ENCODE results near the gene PIP5K1B. TPM values are rescaled to one million over a fixed set of nuclear protein-coding genes. Genes with fewer than 3 reads are reported as not detected.

The PIP5K1B gene
- total and polyA plus RNA-seq, 2 donors (not counting 1 experiment from before 2014, with no cell fraction given): under 0.01 to 0.03 TPM

DNA sequence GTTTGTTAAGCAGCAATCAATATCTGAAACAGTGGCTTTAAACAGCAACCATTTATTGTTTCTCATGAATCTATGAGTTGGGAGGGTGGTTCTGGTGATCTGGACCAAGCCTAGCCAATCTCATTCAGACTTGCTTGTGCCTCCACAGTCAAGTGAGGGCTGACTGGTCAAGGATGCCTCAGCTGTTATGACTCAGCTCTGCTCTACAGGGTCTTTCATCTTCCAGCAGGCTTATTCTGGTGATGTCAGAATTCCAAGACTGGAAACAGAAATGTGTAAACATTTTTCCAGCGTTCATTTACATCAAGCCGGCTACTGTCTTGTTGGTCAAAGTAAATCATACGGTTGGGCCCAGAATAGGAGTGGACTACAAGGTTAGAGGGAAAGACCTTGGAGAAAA is 2.5 kb upstream of the PIP5K1B start:
- Histone ChIP-seq H3K4me1 (ENCODE audit: control insufficient read depth, extremely low read depth, insufficient read depth, low read length) (no peaks in the 10 kb centered on the region), H3K9ac (ENCODE audit: insufficient read depth, low read length) (no peak overlapping the region), H3K79me2 (ENCODE audit: control insufficient read depth, insufficient read depth, low read length) (no peaks in the 10 kb centered on the region), H2AFZ (ENCODE audit: low read length) (no peak overlapping the region), H3K27ac (ENCODE audit: insufficient read depth, low read length) (no peak overlapping the region), H3K36me3 (ENCODE audit: control insufficient read depth, insufficient read depth, low read length) (no peaks in the 10 kb centered on the region), H3K27me3 (ENCODE audit: control insufficient read depth, insufficient read depth, low read length) (peaks cover 25% of the 10 kb centered on the region), H3K4me2 (ENCODE audit: extremely low read depth, insufficient read depth, low read length) (no peak overlapping the region), H3K4me3 (replicated peaks in 1 of 4; ENCODE audit: control extremely low read depth in 1 of 4, insufficient read depth in 1 of 4, low read depth in 3 of 4, low read length in 4 of 4) (no peak overlapping the region), H4K20me1 (ENCODE audit: control insufficient read depth, extremely low read depth, insufficient read depth, low read length) (no peaks in the 10 kb centered on the region), H3K9me3 (ENCODE audit: control insufficient read depth, insufficient read depth, low read depth, low read length) (no peaks in the 10 kb centered on the region)
- TF ChIP-seq EZH2 (IDR thresholded peaks at IDR 0.05; ENCODE audit: low read length, missing control alignments): no peak
- TF ChIP-seq, protein P1, sequence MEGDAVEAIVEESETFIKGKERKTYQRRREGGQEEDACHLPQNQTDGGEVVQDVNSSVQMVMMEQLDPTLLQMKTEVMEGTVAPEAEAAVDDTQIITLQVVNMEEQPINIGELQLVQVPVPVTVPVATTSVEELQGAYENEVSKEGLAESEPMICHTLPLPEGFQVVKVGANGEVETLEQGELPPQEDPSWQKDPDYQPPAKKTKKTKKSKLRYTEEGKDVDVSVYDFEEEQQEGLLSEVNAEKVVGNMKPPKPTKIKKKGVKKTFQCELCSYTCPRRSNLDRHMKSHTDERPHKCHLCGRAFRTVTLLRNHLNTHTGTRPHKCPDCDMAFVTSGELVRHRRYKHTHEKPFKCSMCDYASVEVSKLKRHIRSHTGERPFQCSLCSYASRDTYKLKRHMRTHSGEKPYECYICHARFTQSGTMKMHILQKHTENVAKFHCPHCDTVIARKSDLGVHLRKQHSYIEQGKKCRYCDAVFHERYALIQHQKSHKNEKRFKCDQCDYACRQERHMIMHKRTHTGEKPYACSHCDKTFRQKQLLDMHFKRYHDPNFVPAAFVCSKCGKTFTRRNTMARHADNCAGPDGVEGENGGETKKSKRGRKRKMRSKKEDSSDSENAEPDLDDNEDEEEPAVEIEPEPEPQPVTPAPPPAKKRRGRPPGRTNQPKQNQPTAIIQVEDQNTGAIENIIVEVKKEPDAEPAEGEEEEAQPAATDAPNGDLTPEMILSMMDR (conservative IDR thresholded peaks at IDR 0.05 in 1 of 2, IDR thresholded peaks at IDR 0.05 in 1 of 2; ENCODE audit: low read depth in 1 of 2, low read length in 2 of 2): no peak
- no peak for DNase-seq (ENCODE audit: low read depth in 2 of 2)

DNA sequence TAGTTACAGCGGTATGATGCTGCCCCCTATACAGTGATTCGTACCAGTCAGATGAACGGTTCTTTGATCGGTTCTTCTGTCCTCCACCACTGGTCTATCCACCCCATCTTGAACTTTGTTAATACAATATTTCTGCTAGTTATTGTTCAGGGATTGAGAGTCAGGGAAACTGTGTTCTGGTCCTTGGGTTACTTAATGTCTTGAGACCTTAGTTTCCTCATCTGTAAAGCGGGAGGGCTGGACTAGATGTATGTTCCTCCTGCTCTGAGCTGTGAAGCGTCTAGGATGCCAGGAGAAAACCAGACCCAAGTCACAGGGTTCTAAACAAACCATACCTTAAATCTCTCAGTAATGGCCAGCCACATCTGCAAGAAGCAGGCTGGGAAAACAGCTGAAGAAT is 1.4 kb upstream of the PIP5K1B start:
- Histone ChIP-seq H3K9ac (ENCODE audit: insufficient read depth, low read length) (no peak overlapping the region), H3K36me3 (ENCODE audit: control insufficient read depth, insufficient read depth, low read length) (no peaks in the 10 kb centered on the region), H3K9me3 (ENCODE audit: control insufficient read depth, insufficient read depth, low read depth, low read length) (no peaks in the 10 kb centered on the region), H3K27me3 (ENCODE audit: control insufficient read depth, insufficient read depth, low read length) (peaks cover 25% of the 10 kb centered on the region), H2AFZ (ENCODE audit: low read length) (no peak overlapping the region), H3K4me2 (ENCODE audit: extremely low read depth, insufficient read depth, low read length) (no peak overlapping the region), H3K4me3 (replicated peaks in 1 of 4; ENCODE audit: control extremely low read depth in 1 of 4, insufficient read depth in 1 of 4, low read depth in 3 of 4, low read length in 4 of 4) (no peak overlapping the region), H3K4me1 (ENCODE audit: control insufficient read depth, extremely low read depth, insufficient read depth, low read length) (no peaks in the 10 kb centered on the region), H3K27ac (ENCODE audit: insufficient read depth, low read length) (no peak overlapping the region), H4K20me1 (ENCODE audit: control insufficient read depth, extremely low read depth, insufficient read depth, low read length) (no peaks in the 10 kb centered on the region), H3K79me2 (ENCODE audit: control insufficient read depth, insufficient read depth, low read length) (no peaks in the 10 kb centered on the region)
- DNase-seq (ENCODE audit: low read depth in 2 of 2): no peak
- TF ChIP-seq EZH2 (IDR thresholded peaks at IDR 0.05; ENCODE audit: low read length, missing control alignments): no peak
- TF ChIP-seq, protein P1 (conservative IDR thresholded peaks at IDR 0.05 in 1 of 2, IDR thresholded peaks at IDR 0.05 in 1 of 2; ENCODE audit: low read depth in 1 of 2, low read length in 2 of 2): no peak

DNA sequence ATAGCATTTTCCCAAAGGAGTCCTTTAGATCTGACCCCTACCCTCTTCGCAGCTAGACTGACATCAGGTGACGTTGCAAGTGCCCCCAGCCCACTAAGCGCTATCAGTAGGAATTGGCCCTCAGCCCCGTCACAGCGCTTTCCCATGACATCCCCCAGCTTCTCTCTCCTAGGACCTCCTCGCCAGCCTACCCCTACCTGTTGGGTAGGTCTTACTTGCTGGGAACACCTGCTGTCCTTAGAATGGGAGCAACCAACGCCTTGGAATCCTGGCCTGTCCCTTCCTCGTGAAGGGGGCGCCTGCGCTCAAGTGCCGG is 584 bp upstream of the PIP5K1B start:
- no peak overlapping the region for H3K27ac ChIP-seq (ENCODE audit: insufficient read depth, low read length)
- H3K4me1 ChIP-seq (ENCODE audit: control insufficient read depth, extremely low read depth, insufficient read depth, low read length): no peaks in the 10 kb centered on the region
- no peaks in the 10 kb centered on the region for H3K9me3 ChIP-seq (ENCODE audit: control insufficient read depth, insufficient read depth, low read depth, low read length)
- H3K4me3 ChIP-seq (replicated peaks in 1 of 4; ENCODE audit: control extremely low read depth in 1 of 4, insufficient read depth in 1 of 4, low read depth in 3 of 4, low read length in 4 of 4): peak overlapping the region in 1 of 4 experiments; percentile 50
- no peak overlapping the region for H3K9ac ChIP-seq (ENCODE audit: insufficient read depth, low read length)
- H3K4me2 ChIP-seq (ENCODE audit: extremely low read depth, insufficient read depth, low read length): no peak overlapping the region
- H2AFZ ChIP-seq (ENCODE audit: low read length): no peak overlapping the region
- no peaks in the 10 kb centered on the region for H4K20me1 ChIP-seq (ENCODE audit: control insufficient read depth, extremely low read depth, insufficient read depth, low read length)
- H3K79me2 ChIP-seq (ENCODE audit: control insufficient read depth, insufficient read depth, low read length): no peaks in the 10 kb centered on the region
- peaks cover 25% of the 10 kb centered on the region for H3K27me3 ChIP-seq (ENCODE audit: control insufficient read depth, insufficient read depth, low read length)
- no peak for TF ChIP-seq EZH2 (IDR thresholded peaks at IDR 0.05; ENCODE audit: low read length, missing control alignments)
- TF ChIP-seq, protein P1 (conservative IDR thresholded peaks at IDR 0.05 in 1 of 2, IDR thresholded peaks at IDR 0.05 in 1 of 2; ENCODE audit: low read depth in 1 of 2, low read length in 2 of 2): no peak
- no peaks in the 10 kb centered on the region for H3K36me3 ChIP-seq (ENCODE audit: control insufficient read depth, insufficient read depth, low read length)
- no peak for DNase-seq (ENCODE audit: low read depth in 2 of 2)

Measured in fibroblast of lung (primary cell).